Ishikawa (cell line): ENCODE results near the gene PXMP2.

ENCODE experiments used
- CEBPB ChIP-seq: IDR thresholded peaks from 2 replicates; pipeline ENCODE4 v1.6.1; 2012
- CREB1 ChIP-seq: IDR thresholded peaks from 2 replicates; pipeline ENCODE4 v1.6.1; 2012; ENCODE audit warnings: low read depth
- EGR1 ChIP-seq: IDR thresholded peaks from 2 replicates; pipeline ENCODE4 v1.6.1; 2012
- EP300 ChIP-seq: IDR thresholded peaks from 2 replicates; pipeline ENCODE4 v1.6.1; 2012; ENCODE audit warnings: borderline replicate concordance
- FOXM1 ChIP-seq: IDR thresholded peaks from 2 replicates; pipeline ENCODE4 v1.6.1; 2012; ENCODE audit warnings: low read depth, borderline replicate concordance
- NFIC ChIP-seq: IDR thresholded peaks from 2 replicates; pipeline ENCODE4 v1.6.1; 2012
- RAD21 ChIP-seq: IDR thresholded peaks from 2 replicates; pipeline ENCODE4 v1.6.1; 2012; ENCODE audit warnings: low read depth
- REST ChIP-seq: IDR thresholded peaks from 2 replicates; pipeline ENCODE4 v1.6.1; 2012; ENCODE audit warnings: low read depth, mild to moderate bottlenecking
- TAF1 ChIP-seq: IDR thresholded peaks from 2 replicates; pipeline ENCODE4 v1.6.1; 2012; ENCODE audit warnings: low read depth, mild to moderate bottlenecking
- TEAD4 ChIP-seq: IDR thresholded peaks from 2 replicates; pipeline ENCODE4 v1.6.1; 2012
- USF1 ChIP-seq: IDR thresholded peaks from 2 replicates; pipeline ENCODE4 v1.6.1; 2012
- YY1 ChIP-seq: IDR thresholded peaks from 2 replicates; pipeline ENCODE4 v1.6.1; 2012; ENCODE audit warnings: low read depth
- ZBTB7A ChIP-seq: IDR thresholded peaks from 2 replicates; pipeline ENCODE4 v1.6.1; 2012; ENCODE audit warnings: low read depth

DNA sequence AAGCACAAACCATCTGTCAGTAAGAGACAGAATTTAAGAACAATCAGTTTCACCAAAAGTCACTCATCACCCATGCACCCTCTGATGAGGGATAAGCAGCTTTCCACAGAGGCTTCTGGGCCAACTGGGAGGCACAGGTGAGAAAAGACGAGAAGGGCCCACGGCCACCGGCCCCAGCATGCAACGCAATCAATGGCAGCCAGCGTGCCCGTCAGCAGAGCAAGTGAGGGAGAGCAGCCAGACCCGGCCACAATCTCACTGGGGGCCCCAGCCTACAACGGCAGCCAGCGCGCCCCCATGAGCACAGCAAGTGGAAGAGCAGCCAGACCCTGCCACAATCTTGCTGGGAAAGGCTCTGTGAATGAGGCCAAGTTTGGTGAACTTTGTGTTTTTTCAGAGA lies 60.9 kb downstream of the PXMP2 start:
- no peak for TF ChIP-seq TAF1
- no peak for TF ChIP-seq CREB1
- no peak for TF ChIP-seq EGR1
- no peak for TF ChIP-seq TEAD4
- no peak for TF ChIP-seq USF1
- TF ChIP-seq FOXM1, result no peak
- TF ChIP-seq CEBPB, result no peak
- no peak for TF ChIP-seq REST
- no peak for TF ChIP-seq EP300
- TF ChIP-seq ZBTB7A, result no peak
- no peak for TF ChIP-seq RAD21
- no peak for TF ChIP-seq NFIC
- TF ChIP-seq YY1, result no peak
